Measurements from ENCODE around the gene HSPB2.

HSPB2 gene

GRCh38 chr11:111922803-111923202 lies 10.3 kb downstream of the HSPB2 start:
- Histone ChIP-seq H3K9ac (ENCODE audit: low read depth, low read length) (no peak overlapping the region), H3K4me2 (ENCODE audit: insufficient read depth, low read length) (no peak overlapping the region), H3K4me1 (ENCODE audit: insufficient read depth, low read length) (peaks cover 18% of the 10 kb centered on the region), H3K4me3 (ENCODE audit: low read depth in 1 of 2, low read length in 2 of 2) (no peak overlapping the region), H3K9me3 (ENCODE audit: insufficient read depth, low read length, severe bottlenecking) (no peaks in the 10 kb centered on the region), H3K79me2 (ENCODE audit: insufficient read depth, low read length) (no peaks in the 10 kb centered on the region), H2AFZ (ENCODE audit: low read depth, low read length) (no peak overlapping the region), H3K36me3 (ENCODE audit: insufficient read depth, low read length) (no peaks in the 10 kb centered on the region), H3K27me3 (ENCODE audit: insufficient read depth, low read length, poor library complexity) (no peaks in the 10 kb centered on the region), H3K27ac (ENCODE audit: low read length) (no peak overlapping the region), H4K20me1 (ENCODE audit: insufficient read depth, low read length) (no peaks in the 10 kb centered on the region)
- no peak for ATAC-seq (ENCODE audit: insufficient read depth, low read depth)
- DNase-seq: no peak
- no peak for TF ChIP-seq CTCF (IDR thresholded peaks at IDR 0.05; ENCODE audit: borderline replicate concordance, extremely low read depth, low read length, poor library complexity, severe bottlenecking)
- no peak for TF ChIP-seq EZH2 (IDR thresholded peaks at IDR 0.05; ENCODE audit: borderline replicate concordance, low read depth, low read length, severe bottlenecking)

- no peak overlapping the region for H3K27ac ChIP-seq (ENCODE audit: low read length)
These were observed 10.8 kb downstream of the HSPB2 start for GRCh38 chr11:111923351-111923788.

GRCh38 chr11:111923951-111924350 lies 11.4 kb downstream of the HSPB2 start:
- DNase-seq: no peak
- Histone ChIP-seq H2AFZ (ENCODE audit: low read depth, low read length) (peak overlapping the region; percentile 50), H3K4me2 (ENCODE audit: insufficient read depth, low read length) (no peak overlapping the region), H4K20me1 (ENCODE audit: insufficient read depth, low read length) (no peaks in the 10 kb centered on the region), H3K9ac (ENCODE audit: low read depth, low read length) (no peak overlapping the region), H3K36me3 (ENCODE audit: insufficient read depth, low read length) (no peaks in the 10 kb centered on the region), H3K27ac (ENCODE audit: low read length) (no peak overlapping the region), H3K4me3 (ENCODE audit: low read depth in 1 of 2, low read length in 2 of 2) (no peak overlapping the region), H3K4me1 (ENCODE audit: insufficient read depth, low read length) (peaks cover 20% of the 10 kb centered on the region), H3K79me2 (ENCODE audit: insufficient read depth, low read length) (no peaks in the 10 kb centered on the region), H3K9me3 (ENCODE audit: insufficient read depth, low read length, severe bottlenecking) (no peaks in the 10 kb centered on the region), H3K27me3 (ENCODE audit: insufficient read depth, low read length, poor library complexity) (no peaks in the 10 kb centered on the region)
- TF ChIP-seq EZH2 (IDR thresholded peaks at IDR 0.05; ENCODE audit: borderline replicate concordance, low read depth, low read length, severe bottlenecking) (no peak), CTCF (IDR thresholded peaks at IDR 0.05; ENCODE audit: borderline replicate concordance, extremely low read depth, low read length, poor library complexity, severe bottlenecking) (no peak)
- no peak for ATAC-seq (ENCODE audit: insufficient read depth, low read depth)

More at GRCh38 chr11:111923351-111923788, 10.8 kb downstream of the HSPB2 start:
- Histone ChIP-seq H3K4me3 (ENCODE audit: low read depth in 1 of 2, low read length in 2 of 2) (no peak overlapping the region), H3K27me3 (ENCODE audit: insufficient read depth, low read length, poor library complexity) (no peaks in the 10 kb centered on the region), H3K4me2 (ENCODE audit: insufficient read depth, low read length) (no peak overlapping the region), H3K4me1 (ENCODE audit: insufficient read depth, low read length) (peaks cover 20% of the 10 kb centered on the region), H2AFZ (ENCODE audit: low read depth, low read length) (peak overlapping the region; percentile 50), H3K36me3 (ENCODE audit: insufficient read depth, low read length) (no peaks in the 10 kb centered on the region), H3K9me3 (ENCODE audit: insufficient read depth, low read length, severe bottlenecking) (no peaks in the 10 kb centered on the region), H3K79me2 (ENCODE audit: insufficient read depth, low read length) (no peaks in the 10 kb centered on the region), H3K9ac (ENCODE audit: low read depth, low read length) (no peak overlapping the region), H4K20me1 (ENCODE audit: insufficient read depth, low read length) (no peaks in the 10 kb centered on the region)
- ATAC-seq (ENCODE audit: insufficient read depth, low read depth) (no peak), DNase-seq (no peak)
- TF ChIP-seq CTCF (IDR thresholded peaks at IDR 0.05; ENCODE audit: borderline replicate concordance, extremely low read depth, low read length, poor library complexity, severe bottlenecking) (no peak), EZH2 (IDR thresholded peaks at IDR 0.05; ENCODE audit: borderline replicate concordance, low read depth, low read length, severe bottlenecking) (no peak)

- no peak for DNase-seq
- H2AFZ ChIP-seq (ENCODE audit: low read depth, low read length): peak overlapping the region; percentile 88
These were observed 13.4 kb downstream of the HSPB2 start for GRCh38 chr11:111925953-111926352.

More at GRCh38 chr11:111925953-111926352, 13.4 kb downstream of the HSPB2 start:
- H3K4me2 ChIP-seq (ENCODE audit: insufficient read depth, low read length): peak overlapping the region; percentile 100
- TF ChIP-seq EZH2 (IDR thresholded peaks at IDR 0.05; ENCODE audit: borderline replicate concordance, low read depth, low read length, severe bottlenecking) (no peak), CTCF (IDR thresholded peaks at IDR 0.05; ENCODE audit: borderline replicate concordance, extremely low read depth, low read length, poor library complexity, severe bottlenecking) (no peak)
- peak overlapping the region in 1 of 2 experiments; percentile 58; a peak in 2 of 4 replicates for H3K4me3 ChIP-seq (ENCODE audit: low read depth in 1 of 2, low read length in 2 of 2)
- H3K9me3 ChIP-seq (ENCODE audit: insufficient read depth, low read length, severe bottlenecking): no peaks in the 10 kb centered on the region
- H3K27ac ChIP-seq (ENCODE audit: low read length): peak overlapping the region; percentile 96
- peak overlapping the region; percentile 62 for H3K9ac ChIP-seq (ENCODE audit: low read depth, low read length)
- no peaks in the 10 kb centered on the region for H4K20me1 ChIP-seq (ENCODE audit: insufficient read depth, low read length)
- no peaks in the 10 kb centered on the region for H3K79me2 ChIP-seq (ENCODE audit: insufficient read depth, low read length)
- ATAC-seq (ENCODE audit: insufficient read depth, low read depth): no peak
- no peaks in the 10 kb centered on the region for H3K27me3 ChIP-seq (ENCODE audit: insufficient read depth, low read length, poor library complexity)
- H3K36me3 ChIP-seq (ENCODE audit: insufficient read depth, low read length): no peaks in the 10 kb centered on the region
- peaks cover 20% of the 10 kb centered on the region for H3K4me1 ChIP-seq (ENCODE audit: insufficient read depth, low read length)

Measured in DND-41 (cell line).